GM12891 (cell line): Measurements from ENCODE around the gene HPCAL4.

Experiments used
- POLR2A ChIP-seq: IDR thresholded peaks from 2 replicates; pipeline ENCODE4 v1.6.1; 2011; ENCODE audit warnings: low read depth, low read length, control low read depth
- POLR2AphosphoS5 ChIP-seq: IDR thresholded peaks from 2 replicates; pipeline ENCODE4 v1.6.1; 2011; ENCODE audit warnings: low read depth, low read length, control low read depth
- TAF1 ChIP-seq: IDR thresholded peaks from 2 replicates; pipeline ENCODE4 v1.6.1; 2011; ENCODE audit warnings: low read depth, low read length, control low read depth

DNA sequence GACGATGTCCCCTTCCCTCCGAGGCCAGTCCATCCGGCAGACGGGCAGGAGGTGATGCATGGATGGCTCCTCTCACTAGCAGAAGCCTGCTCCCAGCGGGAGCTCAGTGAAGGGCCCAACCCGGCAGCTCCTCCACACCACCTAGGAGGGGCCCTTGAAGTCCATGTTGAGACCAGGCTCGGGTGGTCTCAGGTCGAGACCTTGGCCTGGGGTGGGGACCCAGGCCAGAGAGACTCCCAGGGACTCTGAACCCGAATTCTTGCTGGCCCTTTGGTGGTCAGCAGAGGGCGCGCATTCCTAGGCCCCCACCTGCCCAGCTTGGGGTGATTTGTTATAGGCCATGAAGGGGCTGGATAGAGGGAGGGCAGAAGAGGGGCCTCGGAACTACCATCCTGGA, 18.7 kb downstream of the HPCAL4 start:
- no peak for TF ChIP-seq POLR2AphosphoS5
- TF ChIP-seq TAF1, result no peak
- TF ChIP-seq POLR2A, result no peak
